IMR-90 (cell line): ENCODE measurements around the gene CCNA1. TPM values are rescaled to one million over a fixed set of nuclear protein-coding genes. Genes with fewer than 3 reads are reported as not detected.

Source experiments
- ATAC-seq: fragments of 200-7000 bp; cut with Tn5 transposase; 2 replicates; pipeline ENCODE4 v1.9.1; 2020; ENCODE audit warnings: low read depth, mild to moderate bottlenecking, moderate library complexity
- BruUV-seq: library from RNA; stranded (reverse); fragments of 400-500 nt; replicated peaks from 2 replicates; lab custom pipeline; 2021; lab: Mats Ljungman, UMichigan
- CTCF ChIA-PET: fragments of 300-600 bp; formaldehyde crosslinking; extraction: SDS; loops from one replicate; lab custom pipeline; 2021; ENCODE audit warnings: antibody characterized with exemption; lab: Yijun Ruan, JAX
- POLR2A ChIA-PET: fragments of 300-600 bp; sonication (Branson Sonifier 250); formaldehyde crosslinking; loops from one replicate; lab custom pipeline; 2022; ENCODE audit warnings: antibody characterized with exemption; ENCODE audit not compliant: unreplicated experiment; lab: Charles Lee
- DNase-seq: peaks from one replicate; pipeline ENCODE4 v3.0.0; 2013
- H2AFZ ChIP-seq: replicated peaks from 2 replicates; pipeline ENCODE3; 2013; ENCODE audit warnings: low read length, mild to moderate bottlenecking; ENCODE audit not compliant: poor library complexity
- H2AK5ac ChIP-seq: 2 replicates; pipeline ENCODE4 v1.6.1; 2013; ENCODE audit warnings: low read depth, low read length, inconsistent platforms
- H2AK9ac ChIP-seq: replicated peaks from 2 replicates; pipeline ENCODE3; 2013; ENCODE audit warnings: mild to moderate bottlenecking, low read depth, low read length, moderate library complexity; ENCODE audit not compliant: poor library complexity
- H2BK120ac ChIP-seq: 2 replicates; pipeline ENCODE4 v1.6.1; 2013; ENCODE audit warnings: low read depth, low read length, inconsistent platforms
- H2BK15ac ChIP-seq: 3 replicates; pipeline ENCODE4 v1.6.1; 2013; ENCODE audit warnings: low read depth, low read length, inconsistent platforms
- H2BK20ac ChIP-seq: 2 replicates; pipeline ENCODE4 v1.6.1; 2013; ENCODE audit warnings: low read depth, mild to moderate bottlenecking, inconsistent platforms, low read length, moderate library complexity
- H2BK5ac ChIP-seq: 2 replicates; pipeline ENCODE4 v1.6.1; 2013; ENCODE audit warnings: mild to moderate bottlenecking, low read depth, low read length, inconsistent platforms; ENCODE audit not compliant: poor library complexity, severe bottlenecking
- H3K14ac ChIP-seq: replicated peaks from 2 replicates; pipeline ENCODE4 v1.6.1; 2013; ENCODE audit warnings: low read depth, low read length, inconsistent platforms
- H3K18ac ChIP-seq: 2 replicates; pipeline ENCODE4 v1.6.1; 2013; ENCODE audit warnings: low read depth, low read length, control low read depth
- H3K23ac ChIP-seq: 2 replicates; pipeline ENCODE4 v1.6.1; 2013; ENCODE audit warnings: low read depth, low read length, inconsistent platforms
- H3K27ac ChIP-seq: 2 replicates; pipeline ENCODE4 v1.5.1; 2013; ENCODE audit warnings: mild to moderate bottlenecking, control low read depth, low read length; ENCODE audit not compliant: insufficient read depth
- H3K27me3 ChIP-seq: 2 replicates; pipeline ENCODE4 v1.6.1; 2013; ENCODE audit warnings: low read length; ENCODE audit not compliant: control insufficient read depth, insufficient read depth
- H3K36me3 ChIP-seq: 2 replicates; pipeline ENCODE4 v1.6.1; 2013; ENCODE audit warnings: low read length, mixed read lengths; ENCODE audit not compliant: control insufficient read depth, insufficient read depth
- H3K4ac ChIP-seq: 2 replicates; pipeline ENCODE4 v1.6.1; 2013; ENCODE audit warnings: low read depth, low read length, inconsistent platforms
- H3K4me1 ChIP-seq: 2 replicates; pipeline ENCODE4 v1.6.1; 2013; ENCODE audit warnings: low read length, mixed read lengths; ENCODE audit not compliant: control insufficient read depth, insufficient read depth
- H3K4me2 ChIP-seq: 2 replicates; pipeline ENCODE4 v1.6.1; 2013; ENCODE audit warnings: low read depth, mild to moderate bottlenecking, control low read depth, low read length, moderate library complexity
- H3K4me3 ChIP-seq: 2 replicates; pipeline ENCODE4 v1.5.1; 2013; ENCODE audit warnings: low read depth, mild to moderate bottlenecking, control low read depth, low read length, moderate library complexity; ENCODE audit not compliant: insufficient read depth
- H3K56ac ChIP-seq: 2 replicates; pipeline ENCODE4 v1.6.1; 2013; ENCODE audit warnings: low read length, inconsistent platforms; ENCODE audit not compliant: insufficient read depth; ENCODE audit errors: extremely low read depth
- H3K79me1 ChIP-seq, 2 experiments: 2 replicates each; pipeline ENCODE4 v1.6.1; 2013; ENCODE audit warnings: low read length in 2 of 2, inconsistent platforms in 1 of 2, low read depth in 1 of 2
- H3K9ac ChIP-seq: 2 replicates; pipeline ENCODE4 v1.6.1; 2013; ENCODE audit warnings: low read depth, low read length, control low read depth
- H3K9me1 ChIP-seq: 2 replicates; pipeline ENCODE4 v1.6.1; 2013; ENCODE audit warnings: low read length, inconsistent platforms; ENCODE audit not compliant: insufficient read depth
- H3K9me3 ChIP-seq: 2 replicates; pipeline ENCODE4 v1.6.1; 2013; ENCODE audit warnings: low read length; ENCODE audit not compliant: control insufficient read depth, insufficient read depth
- H4K20me1 ChIP-seq: 2 replicates; pipeline ENCODE4 v1.6.1; 2013; ENCODE audit warnings: low read length, inconsistent platforms; ENCODE audit not compliant: insufficient read depth
- H4K5ac ChIP-seq: 2 replicates; pipeline ENCODE4 v1.6.1; 2013; ENCODE audit warnings: mild to moderate bottlenecking, low read depth, low read length, control low read depth
- H4K8ac ChIP-seq, 2 experiments: 2 replicates each; pipeline ENCODE4 v1.6.1; 2013; ENCODE audit warnings: low read depth in 2 of 2, low read length in 2 of 2, control low read depth in 1 of 2, inconsistent platforms in 1 of 2
- H4K91ac ChIP-seq: 2 replicates; pipeline ENCODE4 v1.6.1; 2013; ENCODE audit warnings: low read depth, low read length, inconsistent platforms; ENCODE audit not compliant: insufficient read depth
- POLR2A ChIP-seq: IDR thresholded peaks from 2 replicates; pipeline ENCODE4 v1.6.1; 2012; ENCODE audit warnings: mild to moderate bottlenecking, low read depth, low read length
- WGBS, 2 experiments: methylation state at CpG; one replicate each; pipeline versions ENCODE4 v1.1.5 to v1.1.7; 2013; ENCODE audit warnings: missing lambda C conversion rate in 2 of 2; ENCODE audit not compliant: insufficient read length in 1 of 2; ENCODE audit errors: extremely low coverage in 2 of 2; 5-methylcytosine and 5-hydroxymethylcytosine counted together
- dilution Hi-C: fragments of 300-500 bp; cut with HindIII; formaldehyde crosslinking; loops from one replicate; pipeline ENCODE4 v1.14.3; 2018; ENCODE audit warnings: low sequenced_read_pairs; ENCODE audit not compliant: unreplicated experiment
- in situ Hi-C: fragments of 300-500 bp; cut with MboI; formaldehyde crosslinking; loops from 3 replicates; pipeline ENCODE4 v1.14.3; 2019; ENCODE audit warnings: low sequenced_read_pairs, inconsistent platforms, mixed read lengths
- intact Hi-C: fragments of 100-400 bp; cut with micrococcal nuclease; formaldehyde crosslinking; loops from 2 replicates; pipeline ENCODE4 v1.10.0; 2022
- polyA plus RNA-seq, 3 experiments: library from polyadenylated mRNA; depleted of rRNA; stranded (reverse); fragments of >200 nt; gene quantifications; 2 replicates each; pipeline ENCODE4 v1.2.3, GENCODE V29; 2012; ENCODE audit warnings: low replicate concordance in 1 of 3
- total RNA-seq: library from RNA; depleted of rRNA; stranded (reverse); fragments of >200 nt; gene quantifications from 2 replicates; pipeline ENCODE4 v1.2.3, GENCODE V29; 2012
- TF ChIP-seq, protein P1 (sequence below): conservative IDR thresholded peaks from 2 replicates; pipeline ENCODE4 v1.5.1; 2012; ENCODE audit warnings: mild to moderate bottlenecking, low read depth, low read length, improper control_type of control experiment

The CCNA1 gene
- total and polyA plus RNA-seq, 2 of the 4 experiments (the other 2 are of a cell fraction) = 0.07 TPM; not detected in 1

- H3K27me3 ChIP-seq = no peaks in the 10 kb centered on the region
- no peak overlapping the region for H3K4me3 ChIP-seq
- DNase-seq (no peak), ATAC-seq (no peak)
- no peak overlapping the region for H4K5ac ChIP-seq
- no peaks in the 10 kb centered on the region for H3K9me3 ChIP-seq
- H2AK9ac ChIP-seq = no peak overlapping the region
- ChIA-PET POLR2A (no interaction called here), CTCF (no interaction called here)
- H2BK20ac ChIP-seq = no peak overlapping the region
- H2BK15ac ChIP-seq = no peak overlapping the region
- H2AK5ac ChIP-seq = no peak overlapping the region
- H3K18ac ChIP-seq = no peak overlapping the region
- WGBS, 2 experiments = no CpG with 5 or more reads among the region's 2 CpGs
- H4K91ac ChIP-seq = no peak overlapping the region
- H3K9me1 ChIP-seq = no peaks in the 10 kb centered on the region
- H4K20me1 ChIP-seq = no peaks in the 10 kb centered on the region
- BruUV-seq = no TSS peak
- dilution Hi-C loops (no loop called here), in situ Hi-C loops (no loop called here), intact Hi-C loops (no loop called here)
- no peaks in the 10 kb centered on the region for H3K4me1 ChIP-seq
- no peak overlapping the region for H3K27ac ChIP-seq
- no peak overlapping the region for H3K4ac ChIP-seq
- H3K4me2 ChIP-seq = no peak overlapping the region
- H3K56ac ChIP-seq = no peak overlapping the region
- no peak overlapping the region for H2BK5ac ChIP-seq
- no peak overlapping the region for H3K9ac ChIP-seq
- no peak overlapping the region for H2AFZ ChIP-seq
- H2BK120ac ChIP-seq = no peak overlapping the region
- TF ChIP-seq POLR2A = no peak
- TF ChIP-seq, protein P1, sequence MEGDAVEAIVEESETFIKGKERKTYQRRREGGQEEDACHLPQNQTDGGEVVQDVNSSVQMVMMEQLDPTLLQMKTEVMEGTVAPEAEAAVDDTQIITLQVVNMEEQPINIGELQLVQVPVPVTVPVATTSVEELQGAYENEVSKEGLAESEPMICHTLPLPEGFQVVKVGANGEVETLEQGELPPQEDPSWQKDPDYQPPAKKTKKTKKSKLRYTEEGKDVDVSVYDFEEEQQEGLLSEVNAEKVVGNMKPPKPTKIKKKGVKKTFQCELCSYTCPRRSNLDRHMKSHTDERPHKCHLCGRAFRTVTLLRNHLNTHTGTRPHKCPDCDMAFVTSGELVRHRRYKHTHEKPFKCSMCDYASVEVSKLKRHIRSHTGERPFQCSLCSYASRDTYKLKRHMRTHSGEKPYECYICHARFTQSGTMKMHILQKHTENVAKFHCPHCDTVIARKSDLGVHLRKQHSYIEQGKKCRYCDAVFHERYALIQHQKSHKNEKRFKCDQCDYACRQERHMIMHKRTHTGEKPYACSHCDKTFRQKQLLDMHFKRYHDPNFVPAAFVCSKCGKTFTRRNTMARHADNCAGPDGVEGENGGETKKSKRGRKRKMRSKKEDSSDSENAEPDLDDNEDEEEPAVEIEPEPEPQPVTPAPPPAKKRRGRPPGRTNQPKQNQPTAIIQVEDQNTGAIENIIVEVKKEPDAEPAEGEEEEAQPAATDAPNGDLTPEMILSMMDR = 0 out of 2 replicates have a peak, but pooled peaks have one; percentile 3
- H3K79me1 ChIP-seq = no peaks in the 10 kb centered on the region
- no peak overlapping the region for H4K8ac ChIP-seq
- no peaks in the 10 kb centered on the region for H3K36me3 ChIP-seq
- no peak overlapping the region for H3K23ac ChIP-seq
- H3K14ac ChIP-seq = no peak overlapping the region
Measured at GRCh38 chr13:36475468-36475867, 43.2 kb downstream of the CCNA1 start.
